ENCODE measurements around the gene FBXO27.

DNA sequence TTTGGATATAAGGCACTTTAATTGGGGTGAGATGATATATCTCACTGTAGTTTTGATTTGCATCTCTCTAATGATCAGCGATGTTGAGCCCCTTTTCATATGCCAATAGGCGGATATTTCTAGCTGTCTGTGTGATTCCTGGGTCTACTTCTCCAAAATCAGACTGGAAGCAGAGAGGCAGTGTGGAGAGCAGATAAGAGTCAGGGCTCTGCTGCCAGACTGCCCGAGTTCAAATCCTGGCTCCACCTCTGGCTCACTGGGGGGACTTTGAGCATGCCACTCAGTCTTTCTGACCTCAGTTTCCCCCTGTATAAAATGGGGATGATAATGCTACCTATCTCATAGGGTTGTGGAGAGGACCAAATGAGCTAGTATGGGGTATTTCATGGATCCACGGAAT is 27.8 kb upstream of the FBXO27 start:
- TF ChIP-seq, protein P1, sequence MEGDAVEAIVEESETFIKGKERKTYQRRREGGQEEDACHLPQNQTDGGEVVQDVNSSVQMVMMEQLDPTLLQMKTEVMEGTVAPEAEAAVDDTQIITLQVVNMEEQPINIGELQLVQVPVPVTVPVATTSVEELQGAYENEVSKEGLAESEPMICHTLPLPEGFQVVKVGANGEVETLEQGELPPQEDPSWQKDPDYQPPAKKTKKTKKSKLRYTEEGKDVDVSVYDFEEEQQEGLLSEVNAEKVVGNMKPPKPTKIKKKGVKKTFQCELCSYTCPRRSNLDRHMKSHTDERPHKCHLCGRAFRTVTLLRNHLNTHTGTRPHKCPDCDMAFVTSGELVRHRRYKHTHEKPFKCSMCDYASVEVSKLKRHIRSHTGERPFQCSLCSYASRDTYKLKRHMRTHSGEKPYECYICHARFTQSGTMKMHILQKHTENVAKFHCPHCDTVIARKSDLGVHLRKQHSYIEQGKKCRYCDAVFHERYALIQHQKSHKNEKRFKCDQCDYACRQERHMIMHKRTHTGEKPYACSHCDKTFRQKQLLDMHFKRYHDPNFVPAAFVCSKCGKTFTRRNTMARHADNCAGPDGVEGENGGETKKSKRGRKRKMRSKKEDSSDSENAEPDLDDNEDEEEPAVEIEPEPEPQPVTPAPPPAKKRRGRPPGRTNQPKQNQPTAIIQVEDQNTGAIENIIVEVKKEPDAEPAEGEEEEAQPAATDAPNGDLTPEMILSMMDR (IDR thresholded peaks at IDR 0.05): no peak
- TF ChIP-seq POLR2A (IDR thresholded peaks at IDR 0.05): no peak
